HG02610 (cell line): Measurements from ENCODE around the gene RABGAP1L.
"Not testable (repeated sequence)": the region's sequence is repeated elsewhere in the genome, so short reads cannot be mapped to it uniquely, and the experiment has no call there.

ENCODE experiments used
- ATAC-seq: cut with Tn5 transposase; IDR thresholded peaks from one replicate; pipeline ENCODE4 v1.9.1; 2021; ENCODE audit warnings: mild to moderate bottlenecking, moderate library complexity; ENCODE audit not compliant: unreplicated experiment

Gene RABGAP1L

DNA sequence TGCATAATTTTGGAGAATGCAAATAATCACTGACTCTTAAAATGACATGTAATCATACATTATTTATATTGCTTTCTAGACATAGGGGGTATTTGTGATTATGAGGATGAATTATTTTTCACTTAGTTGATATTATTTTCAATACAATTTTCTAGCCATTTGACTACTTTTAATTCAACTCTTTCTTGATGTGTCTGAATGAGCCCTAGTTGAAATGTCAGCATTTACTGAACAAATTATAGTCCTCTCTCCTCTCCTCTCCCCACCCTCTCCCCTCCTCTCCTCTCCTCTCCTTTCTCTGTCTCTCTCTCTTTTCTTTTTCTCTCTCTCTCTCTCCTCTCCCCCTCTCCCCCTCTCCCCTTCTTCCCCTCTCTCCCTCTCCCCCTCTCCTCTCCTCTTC is 483.1 kb downstream of the RABGAP1L start:
- ATAC-seq, result no peak

DNA sequence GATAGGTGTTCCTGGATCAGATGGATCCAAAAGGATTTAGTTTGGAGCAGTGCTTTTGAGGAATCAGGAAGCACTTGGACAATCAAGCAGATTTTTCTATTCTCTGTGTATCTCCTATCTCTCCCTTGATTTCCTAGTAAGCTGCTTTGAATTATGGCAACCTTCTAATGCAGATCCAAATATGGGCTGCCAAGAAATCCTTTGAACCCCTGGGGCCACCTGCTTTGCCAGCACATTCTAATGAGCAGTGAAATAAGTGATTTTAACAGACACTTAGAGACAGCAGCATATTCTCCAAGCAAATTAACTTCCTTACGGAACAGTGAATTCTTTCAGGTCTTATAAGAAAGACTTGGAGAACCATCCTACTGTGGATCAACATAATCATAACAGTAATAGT is 483.9 kb downstream of the RABGAP1L start:
- no peak for ATAC-seq

DNA sequence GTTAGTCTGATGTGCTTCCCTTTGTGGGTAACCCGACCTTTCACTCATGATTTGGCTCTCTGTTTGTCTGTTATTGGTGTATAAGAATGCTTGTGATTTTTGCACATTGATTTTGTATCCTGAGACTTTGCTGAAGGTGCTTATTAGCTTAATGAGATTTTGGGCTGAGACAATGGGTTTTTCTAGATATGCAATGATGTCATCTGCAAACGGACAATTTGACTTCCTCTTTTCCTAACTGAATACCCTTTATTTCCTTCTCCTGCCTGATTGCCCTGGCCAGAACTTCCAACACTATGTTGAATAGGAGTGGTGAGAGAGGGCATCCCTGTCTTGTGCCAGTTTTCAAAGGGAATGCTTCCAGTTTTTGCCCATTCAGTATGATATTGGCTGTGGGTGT is 490.3 kb downstream of the RABGAP1L start:
- not testable (repeated sequence) for ATAC-seq

DNA sequence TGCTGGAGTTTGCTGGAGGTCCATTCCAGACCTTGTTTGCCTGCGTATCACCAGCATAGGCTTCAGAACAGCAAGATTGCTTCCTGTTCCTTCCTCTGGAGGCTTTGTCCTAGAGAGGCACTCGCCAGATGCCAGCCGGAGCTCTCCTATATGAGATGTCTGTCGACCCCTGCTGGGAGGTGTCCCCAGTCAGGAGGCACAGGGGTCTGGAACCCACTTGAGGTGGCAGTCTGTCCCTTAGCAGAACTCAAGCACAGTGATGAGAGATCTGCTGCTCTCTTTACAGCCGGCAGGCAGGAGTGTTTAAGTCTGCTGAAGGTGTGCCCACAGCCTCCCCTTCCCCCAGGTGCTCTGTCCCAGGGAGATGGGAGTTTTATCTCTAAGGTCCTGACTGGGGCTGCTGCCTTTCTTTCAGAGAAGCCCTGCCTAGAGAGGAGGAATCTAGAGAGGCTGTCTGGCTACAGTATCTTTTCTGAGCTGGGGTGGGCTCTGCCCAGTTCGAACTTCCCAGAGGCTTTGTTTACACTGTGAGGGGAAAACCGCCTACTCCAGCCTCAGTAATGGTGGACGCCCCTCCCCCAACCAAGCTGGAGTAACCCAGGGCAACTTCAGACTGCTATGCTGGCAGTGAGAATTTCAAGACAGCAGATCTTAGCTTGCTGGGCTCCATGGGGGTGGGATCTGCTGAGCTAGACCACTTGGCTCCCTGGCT is 493.4 kb downstream of the RABGAP1L start:
- ATAC-seq, result no peak

DNA sequence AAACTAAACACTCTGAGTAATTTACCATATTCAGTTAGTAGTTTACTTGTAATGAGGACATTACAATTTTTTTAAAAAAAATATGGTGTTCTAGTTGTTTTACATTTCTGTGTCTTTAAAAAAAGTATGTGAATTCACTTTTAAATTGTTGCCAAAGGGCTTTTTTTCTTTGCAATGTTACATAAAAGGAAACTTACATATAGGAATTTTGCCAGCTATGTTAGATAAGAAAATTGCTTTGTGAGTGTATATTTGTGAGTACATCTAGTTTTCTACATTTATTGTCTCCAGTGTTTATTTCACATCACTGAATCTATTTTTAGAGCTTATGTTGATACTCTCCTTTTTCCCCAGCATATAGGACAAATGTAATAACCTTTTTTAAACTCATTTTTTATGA is 495.2 kb downstream of the RABGAP1L start:
- ATAC-seq, result no peak

DNA sequence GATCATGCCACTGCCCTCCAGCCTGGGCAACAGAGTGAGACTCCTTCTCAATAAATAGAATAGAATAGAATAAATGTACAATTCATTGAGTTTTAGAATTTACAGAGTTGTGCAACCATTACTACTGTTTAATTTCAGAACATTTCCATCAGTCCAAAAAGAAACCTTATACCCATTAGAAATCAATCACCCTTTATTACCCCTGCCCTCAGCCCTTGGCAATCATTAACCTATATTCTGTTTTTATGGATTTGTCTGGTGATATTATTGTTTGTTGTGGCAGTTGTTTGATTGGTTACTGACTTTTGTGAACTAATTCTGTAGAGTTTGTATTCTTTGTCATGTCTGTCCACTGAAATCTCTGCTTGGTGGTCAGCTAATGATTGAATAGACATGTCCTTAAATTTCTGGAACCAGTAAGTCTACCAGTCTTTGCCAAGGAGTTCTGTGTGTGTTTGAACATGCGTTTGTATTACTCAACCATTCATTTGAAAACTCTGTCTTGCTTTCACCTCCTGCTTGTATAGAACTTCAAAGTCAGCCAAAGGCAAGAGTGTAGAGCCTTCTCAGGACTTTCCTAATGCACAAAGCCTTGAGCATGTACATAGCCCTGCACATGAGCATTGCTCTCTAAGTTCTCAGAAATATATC is 497.2 kb downstream of the RABGAP1L start:
- no peak for ATAC-seq

DNA sequence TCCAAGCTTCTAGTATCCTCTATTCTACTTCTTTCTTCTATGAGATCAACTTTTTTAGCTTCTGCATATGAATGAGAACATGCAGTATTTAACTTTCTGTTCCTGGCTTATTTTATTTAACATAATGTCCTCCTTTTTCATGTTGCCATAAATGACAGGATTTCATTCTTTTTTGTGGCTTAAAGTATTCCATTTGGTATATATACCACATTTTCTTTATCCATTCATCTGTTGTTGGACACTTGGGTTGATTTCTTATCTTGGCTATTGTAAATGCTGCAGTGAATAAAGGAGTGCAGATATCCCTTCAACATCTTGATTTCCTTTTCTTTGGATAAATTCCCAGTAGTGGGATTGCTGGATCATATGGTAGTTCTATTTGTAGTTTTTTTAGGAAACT is 498.1 kb downstream of the RABGAP1L start:
- ATAC-seq, result no peak

DNA sequence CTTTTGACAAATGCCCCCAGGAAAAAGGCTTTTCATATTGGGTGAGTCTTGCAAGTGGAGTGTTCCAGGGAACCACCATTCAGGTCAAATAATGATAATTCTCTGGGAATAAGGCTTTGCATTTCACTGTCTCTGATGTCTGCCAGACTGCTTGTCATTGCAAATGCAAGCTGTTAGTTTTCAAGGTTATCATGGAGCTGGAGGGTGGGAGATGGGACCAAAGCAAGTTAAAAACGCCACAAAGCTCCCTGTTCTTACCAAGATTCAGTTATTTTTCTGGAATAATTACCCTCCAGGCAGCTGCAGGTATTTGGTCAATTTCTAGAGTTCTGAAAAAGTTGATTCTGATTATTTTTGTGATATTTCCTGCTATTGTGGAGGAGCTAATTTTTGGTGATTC is 498.6 kb downstream of the RABGAP1L start:
- no peak for ATAC-seq

DNA sequence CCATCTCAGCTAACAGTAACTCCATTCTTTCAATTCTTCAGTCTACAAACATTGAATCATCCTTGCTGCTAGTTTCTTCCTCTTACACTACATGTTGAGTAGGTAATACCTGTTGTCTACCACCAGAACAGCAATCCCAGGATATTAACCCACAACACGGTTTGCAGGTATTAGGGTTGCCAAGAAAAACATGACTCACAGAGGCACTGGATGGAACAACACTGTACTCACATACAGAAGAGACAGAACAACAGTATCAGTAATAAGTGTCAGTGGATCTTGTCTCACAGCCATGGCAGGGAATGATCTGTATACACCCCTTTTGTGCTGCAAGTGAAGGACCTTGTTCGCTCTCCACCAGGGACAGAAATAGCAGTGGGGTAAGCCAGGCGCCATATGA is 500.5 kb downstream of the RABGAP1L start:
- no peak for ATAC-seq

DNA sequence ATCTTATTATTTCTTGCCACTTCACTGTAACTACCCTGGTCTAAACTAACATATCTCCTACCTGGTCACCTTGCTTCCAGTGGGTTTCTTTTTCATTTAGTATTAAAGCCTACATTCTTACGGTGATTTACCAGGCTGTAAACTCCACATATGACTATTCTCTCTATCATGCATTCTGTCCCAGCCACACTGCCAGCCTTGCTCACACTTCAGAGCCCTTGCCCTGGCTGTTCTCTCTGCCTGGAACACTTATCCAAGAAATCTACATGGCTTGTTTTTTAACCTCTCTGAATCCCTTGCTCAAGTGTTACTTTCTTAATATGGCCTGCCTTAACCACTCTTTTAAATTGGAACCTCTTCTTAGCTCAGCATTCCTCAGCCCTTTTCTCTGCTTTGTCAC is 501.2 kb downstream of the RABGAP1L start:
- no peak for ATAC-seq

DNA sequence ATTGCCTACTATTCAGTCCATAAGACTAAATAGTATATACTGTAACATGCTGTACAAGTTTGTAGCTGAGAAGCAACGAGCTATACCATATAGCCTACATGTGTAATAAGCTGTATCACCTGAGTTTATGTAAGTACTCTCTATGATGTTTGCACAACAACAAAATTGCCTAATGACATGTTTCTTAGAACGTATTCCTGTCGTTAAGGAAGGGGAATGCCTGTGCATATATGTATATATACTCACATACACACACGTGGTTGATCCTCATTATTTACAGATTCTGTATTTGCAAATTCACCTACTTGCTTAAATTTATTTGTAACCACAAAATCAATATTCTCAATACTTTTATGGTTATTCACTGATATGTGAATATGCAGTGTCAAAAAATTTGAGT is 504.0 kb downstream of the RABGAP1L start:
- ATAC-seq, result no peak

DNA sequence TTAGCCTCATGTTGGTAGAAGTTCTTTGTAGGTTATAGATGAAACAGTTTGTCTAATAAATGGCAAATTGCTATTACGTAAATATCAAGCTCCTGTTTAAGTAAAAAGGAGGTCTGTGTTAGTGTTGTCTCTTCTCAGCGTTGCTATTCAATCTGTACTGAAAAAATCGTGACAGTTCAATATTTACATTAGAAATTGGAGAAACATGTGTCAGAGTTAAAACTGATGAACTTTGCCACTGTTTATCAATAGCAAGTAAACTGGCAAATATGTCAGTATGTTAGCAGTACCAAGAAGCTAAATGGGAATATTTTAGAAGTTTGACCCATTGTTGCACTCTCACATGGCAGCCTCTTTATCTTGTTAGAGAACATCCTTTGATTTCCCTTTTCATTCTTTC is 506.9 kb downstream of the RABGAP1L start:
- no peak for ATAC-seq

DNA sequence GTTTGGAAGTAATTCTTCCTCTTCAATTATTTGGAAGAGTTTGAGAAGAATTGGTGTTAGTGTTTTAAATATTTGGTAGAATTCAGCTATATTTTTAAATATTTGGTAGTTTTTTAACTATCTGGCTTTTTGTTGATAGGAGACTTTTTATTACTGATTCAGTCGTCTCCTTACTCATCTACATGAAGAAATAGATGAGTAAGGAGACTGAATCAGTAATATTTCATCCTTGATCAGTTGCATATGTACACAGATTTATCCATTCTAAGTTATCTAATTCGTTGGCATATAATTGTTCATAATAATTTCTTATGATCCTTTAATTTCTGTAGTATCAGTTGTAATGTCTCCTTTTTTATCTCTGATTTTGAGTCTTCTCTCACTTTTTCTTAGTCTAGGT is 512.5 kb downstream of the RABGAP1L start:
- ATAC-seq, result no peak

DNA sequence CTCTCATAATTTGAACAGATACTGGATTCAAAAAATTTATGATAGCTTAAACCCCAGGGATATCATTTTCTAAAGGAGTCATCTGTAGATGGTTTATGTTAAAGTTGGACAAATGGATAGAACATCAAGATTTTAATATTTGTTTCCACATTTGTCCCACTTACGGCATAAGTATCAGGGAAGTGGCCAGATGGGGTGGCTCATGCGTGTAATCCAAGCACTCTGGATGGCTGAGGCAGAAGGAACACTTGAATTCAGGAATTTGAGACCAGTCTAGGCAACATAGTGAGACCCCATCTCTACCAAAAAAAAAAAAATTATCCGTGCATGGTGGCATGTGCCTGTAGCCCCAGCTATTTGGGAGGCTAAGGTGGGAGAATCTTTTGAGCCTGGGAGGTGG is 517.5 kb downstream of the RABGAP1L start:
- no peak for ATAC-seq

DNA sequence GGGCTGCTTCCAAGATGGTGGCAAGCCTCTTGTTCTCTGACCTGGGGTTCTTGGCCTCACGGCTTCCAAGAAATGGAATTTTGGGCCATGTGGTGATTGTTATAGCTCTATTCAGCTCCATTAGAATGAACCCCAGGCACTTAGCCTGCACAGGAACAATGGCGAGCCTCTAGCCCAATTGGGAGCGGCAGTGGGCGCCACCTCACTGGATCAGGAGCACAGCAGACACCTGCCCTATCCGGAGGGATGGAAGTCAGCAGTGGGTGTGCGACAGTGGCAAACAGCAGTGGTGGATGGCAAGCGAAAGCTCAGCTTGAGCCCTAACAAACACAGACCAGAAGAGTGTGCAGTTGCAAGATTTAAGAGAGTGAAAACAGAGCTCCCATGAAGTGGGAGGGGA is 519.3 kb downstream of the RABGAP1L start:
- no peak for ATAC-seq

DNA sequence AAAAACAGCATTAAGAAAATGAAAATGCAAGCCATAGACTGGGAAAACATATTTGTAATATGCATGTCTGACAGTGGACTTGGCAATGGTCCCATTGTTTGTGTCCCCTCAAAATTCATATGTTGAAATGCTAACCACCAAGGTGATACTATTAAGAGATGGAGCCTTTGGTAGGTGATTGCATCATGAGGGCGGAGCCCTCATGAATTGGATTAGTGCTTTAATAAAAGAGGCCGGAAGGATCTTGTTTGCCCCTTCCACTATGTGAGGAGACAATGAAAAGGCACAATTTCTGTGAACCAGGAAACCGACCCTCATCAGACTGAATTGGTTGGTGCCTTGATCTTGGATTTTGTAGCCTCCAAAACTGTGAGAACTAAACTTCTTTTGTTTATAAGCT is 520.8 kb downstream of the RABGAP1L start:
- ATAC-seq, result no peak

DNA sequence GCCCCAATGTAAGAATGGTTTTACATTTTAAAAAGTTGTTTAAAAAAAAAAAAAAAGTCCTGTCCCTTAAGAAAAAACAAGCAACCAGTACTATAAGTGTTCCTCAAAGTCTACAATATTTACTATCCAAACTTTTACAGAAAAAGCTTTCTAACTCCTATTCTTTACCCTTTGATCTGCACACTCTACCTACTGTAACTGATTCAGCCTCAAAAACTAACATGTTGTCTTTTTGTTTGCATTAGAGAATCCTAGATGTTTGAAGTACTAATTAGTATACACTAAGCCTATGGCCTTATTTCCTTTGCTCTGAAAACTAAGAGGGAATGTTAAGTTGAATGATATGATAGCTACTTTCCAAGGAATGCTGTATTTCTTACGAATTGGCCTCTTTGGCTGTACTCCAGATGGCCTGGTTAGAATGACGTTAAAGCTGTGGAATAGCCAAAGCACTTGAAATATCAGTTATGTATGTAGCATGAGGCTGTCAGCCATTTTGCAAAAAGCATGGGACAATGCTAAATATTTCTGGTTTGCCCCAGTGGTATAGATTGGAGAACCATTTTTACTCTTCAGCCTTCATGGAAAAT is 523.2 kb downstream of the RABGAP1L start:
- ATAC-seq, result no peak

DNA sequence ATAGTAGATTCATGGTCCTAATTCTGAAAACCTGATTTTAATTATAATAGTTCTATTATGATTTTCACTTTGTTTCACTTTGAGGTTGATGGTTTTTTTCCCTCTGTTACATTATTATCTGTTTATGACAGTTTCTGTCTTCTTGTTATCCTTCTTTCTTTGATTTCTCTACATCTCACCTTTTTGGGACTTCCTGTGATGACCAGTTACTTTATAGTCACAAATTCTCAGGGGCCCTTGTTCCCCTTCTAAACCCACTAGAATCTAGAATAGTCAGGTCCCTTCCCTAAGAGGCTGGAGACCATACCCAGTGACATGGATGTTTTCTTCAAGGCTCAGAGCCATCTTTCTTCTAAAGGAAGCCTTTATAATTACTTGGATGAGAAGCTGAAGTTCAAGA is 526.9 kb downstream of the RABGAP1L start:
- no peak for ATAC-seq

DNA sequence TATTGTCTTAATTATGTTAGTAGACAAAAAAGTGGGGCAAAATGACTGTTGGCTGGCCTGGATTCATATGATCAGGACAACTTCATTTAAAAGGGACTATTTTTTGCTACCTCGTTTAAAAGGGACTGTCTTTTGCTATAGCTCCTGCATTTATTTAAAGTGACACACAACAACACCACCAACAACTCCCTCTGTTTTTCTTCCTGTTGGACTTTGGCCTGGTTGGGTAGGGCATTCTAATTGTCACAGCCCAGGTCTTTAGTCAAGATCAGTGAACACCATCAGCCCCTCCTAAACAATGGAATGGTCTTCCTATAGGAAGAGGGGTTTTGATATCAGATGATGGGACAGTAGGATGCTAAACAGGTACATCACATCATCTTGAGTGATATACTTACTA is 530.2 kb downstream of the RABGAP1L start:
- no peak for ATAC-seq

DNA sequence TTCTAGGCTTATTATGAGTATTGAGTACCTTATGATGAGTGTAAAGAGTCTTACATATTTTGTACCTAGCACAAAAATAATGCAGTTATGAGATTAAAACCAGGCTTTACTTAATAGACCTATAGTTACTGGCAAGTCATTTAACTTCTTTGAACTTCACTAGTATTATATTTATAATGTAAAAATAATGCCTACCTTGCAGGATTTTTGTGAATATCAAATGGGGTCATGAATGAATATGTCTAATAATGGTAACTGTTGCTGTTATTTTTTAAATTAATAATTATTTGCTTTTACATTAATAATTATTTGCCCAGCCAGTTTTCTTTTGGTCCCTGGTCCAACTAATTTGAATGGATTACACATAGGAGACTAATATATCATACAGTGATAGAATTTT is 530.9 kb downstream of the RABGAP1L start:
- ATAC-seq, result no peak

DNA sequence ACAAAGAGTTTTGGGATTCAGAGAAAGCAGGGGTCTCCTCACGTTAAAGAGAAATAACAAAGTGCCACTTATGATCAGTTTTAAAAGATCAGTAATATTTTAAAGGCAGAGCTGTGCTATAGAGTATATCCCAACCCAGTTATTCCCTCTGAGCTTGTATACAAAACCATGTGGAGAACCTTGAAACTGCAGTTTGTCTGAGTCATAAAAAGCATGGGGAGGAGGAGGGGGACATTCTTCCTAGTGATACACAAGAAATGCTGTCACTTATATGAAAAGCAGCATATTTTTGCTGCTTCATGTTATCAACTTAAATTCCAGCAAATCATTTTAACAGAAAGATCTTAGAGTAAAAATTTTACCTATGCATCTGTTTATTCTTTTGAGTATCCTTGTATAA is 533.0 kb downstream of the RABGAP1L start:
- ATAC-seq, result no peak

DNA sequence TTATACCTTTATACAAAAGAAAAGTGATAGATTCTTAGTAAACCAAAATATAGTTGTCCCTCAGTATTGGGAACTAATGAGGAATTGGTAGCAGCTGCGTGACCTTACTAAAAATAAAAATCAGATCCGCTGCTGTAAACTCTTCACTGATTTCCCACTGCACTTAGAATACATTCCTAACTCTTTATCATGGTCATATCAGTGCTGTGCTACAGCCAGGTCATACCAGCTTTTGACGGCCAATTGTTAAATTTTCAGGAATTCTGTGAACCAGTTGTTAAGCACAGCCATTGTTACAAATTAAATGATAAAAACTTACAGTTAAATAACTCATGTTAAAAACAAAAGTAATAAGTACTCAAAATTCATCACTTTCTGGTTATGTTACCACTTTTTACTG is 533.8 kb downstream of the RABGAP1L start:
- no peak for ATAC-seq

DNA sequence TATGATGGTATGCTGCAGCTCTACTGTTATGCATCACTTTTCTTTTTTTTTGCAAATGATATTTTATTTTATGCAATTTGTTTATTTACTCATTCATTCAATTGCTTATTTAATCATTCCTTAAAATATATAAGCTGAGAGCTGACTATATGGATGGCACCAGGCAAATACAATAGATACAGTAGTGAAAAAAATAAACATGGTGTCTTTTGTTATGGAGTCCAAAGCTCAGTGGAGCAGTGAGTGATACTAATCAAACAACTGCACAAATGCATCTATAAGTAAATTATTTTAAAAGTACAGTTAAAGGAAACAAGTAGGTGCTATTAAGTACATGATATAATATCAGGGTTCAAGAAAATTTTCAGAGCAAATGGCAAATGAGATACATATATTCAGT is 534.2 kb downstream of the RABGAP1L start:
- ATAC-seq, result not testable (repeated sequence)
